Cardiac fibroblast (primary cell): ENCODE results near the gene NTN5.

Experiments used
- DNase-seq, 2 donors: peaks; one replicate each; pipeline versions ENCODE4 v3.0.0 to v3.0.0-alpha.2; 2010; ENCODE audit warnings: low read depth in 2 of 2
- H3K4me3 ChIP-seq, 2 donors: replicated peaks in 1 of 2; 1 replicate in 1 of 2; 2 replicates in 1 of 2; pipeline ENCODE4 v1.5.1; 2011; ENCODE audit warnings: low read depth in 2 of 2, low read length in 2 of 2, mild to moderate bottlenecking in 2 of 2, moderate library complexity in 1 of 2
- CTCF ChIP-seq: IDR thresholded peaks from one replicate; pipeline ENCODE4 v1.5.1; 2011; ENCODE audit warnings: low read depth, mild to moderate bottlenecking, low read length, inconsistent platforms

The NTN5 gene

GRCh38 chr19:48623556-48624066 is 49.2 kb downstream of the NTN5 start:
- no peak for DNase-seq
- no peak for TF ChIP-seq CTCF
- peak overlapping the region; percentile 9 to 41 for H3K4me3 ChIP-seq

- peak in 1 of 2 donors; percentile 52 for DNase-seq
- H3K4me3 ChIP-seq = peak overlapping the region; percentile 53 to 66
- TF ChIP-seq CTCF = no peak
Observed at GRCh38 chr19:48619692-48620585, 52.9 kb downstream of the NTN5 start.

GRCh38 chr19:48618916-48619691 is 53.7 kb downstream of the NTN5 start, which contains the start of the genes RPL18 and SPHK2:
Gene RPL18 (minus strand): TSS chr19:48619178. CDS start chr19:48619143, 35 bp downstream.
Gene SPHK2 (plus strand): TSS chr19:48619506. CDS start chr19:48620515, 1,009 bp downstream.
- H3K4me3 ChIP-seq = peak within 1 kb of the TSS; percentile 66 to 69
- TF ChIP-seq CTCF = no peak
- DNase-seq = peak; percentile 100

- TF ChIP-seq CTCF = no peak
- no peak for DNase-seq
Observed at GRCh38 chr19:48618278-48618915, 54.4 kb downstream of the NTN5 start.

GRCh38 chr19:48617146-48617937 is 55.5 kb downstream of the NTN5 start:
- peak in 1 of 2 donors; percentile 68 for DNase-seq
- peak overlapping the region; percentile 66 to 69 for H3K4me3 ChIP-seq
- no peak for TF ChIP-seq CTCF

More at GRCh38 chr19:48618278-48618915, 54.4 kb downstream of the NTN5 start:
- H3K4me3 ChIP-seq = peak overlapping the region; percentile 66 to 69
